Measurements from ENCODE around the gene CMIP.
A peak's percentile ranks its signal among the peaks of the same experiment; 100 is the strongest.

The CMIP gene

GRCh38 chr16:81485824-81486539 is 41.4 kb downstream of the CMIP start:
- H3K27ac Mint-ChIP-seq, result no peak overlapping the region
- peaks cover 17% of the 10 kb centered on the region for H3K36me3 Mint-ChIP-seq
- peaks cover 3% of the 10 kb centered on the region for H3K9me3 Mint-ChIP-seq
- no peak for ATAC-seq
- H3K27me3 Mint-ChIP-seq, result no peaks in the 10 kb centered on the region
- H3K4me1 Mint-ChIP-seq, result peaks cover 77% of the 10 kb centered on the region
- H3K4me3 Mint-ChIP-seq, result no peak overlapping the region

- Mint-ChIP-seq H3K4me1 (peaks cover 72% of the 10 kb centered on the region), H3K9me3 (peaks cover 3% of the 10 kb centered on the region)
Observed at GRCh38 chr16:81486540-81487061, 42.0 kb downstream of the CMIP start.

DNA sequence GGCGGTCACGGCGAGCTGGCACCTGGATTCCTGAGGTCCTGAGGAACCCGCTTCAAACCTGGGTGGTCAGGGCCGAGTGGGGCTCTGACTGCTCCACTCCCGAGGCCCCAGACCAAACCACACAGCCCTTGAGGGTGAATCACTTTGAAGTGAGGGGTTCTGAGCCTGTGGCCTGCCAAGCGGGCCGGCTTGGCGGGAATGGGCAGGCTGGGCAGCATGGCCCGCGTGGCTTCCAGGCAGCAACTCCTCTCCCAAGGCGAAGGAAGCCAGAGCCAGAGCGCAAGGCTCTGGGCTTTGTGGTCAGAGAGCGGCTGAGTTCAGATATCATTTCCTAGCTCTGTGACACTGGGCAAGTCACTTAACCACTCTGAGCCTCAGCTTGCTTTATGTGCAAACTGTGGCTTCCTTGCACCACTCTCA is 42.7 kb downstream of the CMIP start:
- Mint-ChIP-seq H3K4me3 (no peak overlapping the region), H3K4me1 (peaks cover 72% of the 10 kb centered on the region), H3K27me3 (no peaks in the 10 kb centered on the region), H3K9me3 (peaks cover 3% of the 10 kb centered on the region), H3K27ac (no peak overlapping the region), H3K36me3 (peaks cover 13% of the 10 kb centered on the region)
- no peak for ATAC-seq

More at GRCh38 chr16:81486540-81487061, 42.0 kb downstream of the CMIP start:
- no peak overlapping the region for H3K27ac Mint-ChIP-seq
- no peaks in the 10 kb centered on the region for H3K27me3 Mint-ChIP-seq
- peaks cover 17% of the 10 kb centered on the region for H3K36me3 Mint-ChIP-seq
- no peak for ATAC-seq
- H3K4me3 Mint-ChIP-seq, result no peak overlapping the region

GRCh38 chr16:81488687-81489411 is 44.2 kb downstream of the CMIP start:
- H3K9me3 Mint-ChIP-seq, result no peaks in the 10 kb centered on the region
- H3K27me3 Mint-ChIP-seq, result no peaks in the 10 kb centered on the region
- no peak overlapping the region for H3K4me3 Mint-ChIP-seq
- H3K36me3 Mint-ChIP-seq, result no peaks in the 10 kb centered on the region
- peaks cover 72% of the 10 kb centered on the region for H3K4me1 Mint-ChIP-seq
- peak overlapping the region; percentile 12 for H3K27ac Mint-ChIP-seq
- ATAC-seq, result no peak

GRCh38 chr16:81489547-81490267 is 45.1 kb downstream of the CMIP start:
- H3K9me3 Mint-ChIP-seq, result no peaks in the 10 kb centered on the region
- H3K27me3 Mint-ChIP-seq, result no peaks in the 10 kb centered on the region
- H3K27ac Mint-ChIP-seq, result peak overlapping the region; percentile 12
- no peaks in the 10 kb centered on the region for H3K36me3 Mint-ChIP-seq
- peaks cover 74% of the 10 kb centered on the region for H3K4me1 Mint-ChIP-seq
- ATAC-seq, result peak; percentile 89
- H3K4me3 Mint-ChIP-seq, result no peak overlapping the region

DNA sequence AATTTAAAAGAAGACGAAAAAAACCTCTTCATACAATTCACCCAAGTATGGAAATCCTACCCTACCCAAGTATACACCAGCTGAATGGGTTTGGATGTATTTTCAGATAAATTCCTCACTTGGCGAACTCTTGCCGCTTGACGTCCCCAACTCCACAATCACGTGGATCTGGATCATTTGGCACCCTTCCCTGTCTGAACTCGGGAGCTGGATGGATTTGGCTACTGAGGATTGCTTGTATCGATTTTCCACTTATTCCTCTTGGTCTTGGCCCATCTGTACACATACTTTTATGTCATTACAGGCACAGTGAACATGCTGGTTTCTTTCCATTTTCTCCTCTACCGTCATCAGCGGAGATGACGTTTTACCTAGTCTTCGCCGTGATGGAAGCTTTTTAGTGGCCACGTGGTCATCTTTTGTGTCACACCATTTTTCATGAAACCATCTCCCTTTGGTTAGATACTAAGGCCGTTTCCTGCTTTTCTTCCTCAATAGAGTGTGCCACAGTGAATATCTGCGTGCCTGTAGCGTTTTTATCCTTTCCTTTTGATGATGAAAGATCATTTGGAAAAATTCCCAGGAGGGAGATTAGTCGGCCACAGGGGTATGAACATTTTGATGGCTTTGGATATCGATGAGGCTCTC is 47.1 kb downstream of the CMIP start:
- Mint-ChIP-seq H3K9me3 (no peaks in the 10 kb centered on the region), H3K36me3 (no peaks in the 10 kb centered on the region), H3K4me3 (no peak overlapping the region), H3K27me3 (no peaks in the 10 kb centered on the region), H3K4me1 (peaks cover 71% of the 10 kb centered on the region), H3K27ac (no peak overlapping the region)
- ATAC-seq, result no peak

- ATAC-seq, result no peak
Observed at GRCh38 chr16:81492311-81492761, 47.7 kb downstream of the CMIP start.

GRCh38 chr16:81492965-81493754 is 48.6 kb downstream of the CMIP start:
- Mint-ChIP-seq H3K36me3 (no peaks in the 10 kb centered on the region), H3K27ac (peak overlapping the region; percentile 59), H3K4me3 (no peak overlapping the region), H3K4me1 (peaks cover 78% of the 10 kb centered on the region), H3K27me3 (no peaks in the 10 kb centered on the region), H3K9me3 (no peaks in the 10 kb centered on the region)
- ATAC-seq, result no peak

More at GRCh38 chr16:81492311-81492761, 47.7 kb downstream of the CMIP start:
- H3K4me3 Mint-ChIP-seq, result no peak overlapping the region
- no peak overlapping the region for H3K27ac Mint-ChIP-seq
- H3K27me3 Mint-ChIP-seq, result no peaks in the 10 kb centered on the region
- peaks cover 73% of the 10 kb centered on the region for H3K4me1 Mint-ChIP-seq
- no peaks in the 10 kb centered on the region for H3K36me3 Mint-ChIP-seq
- H3K9me3 Mint-ChIP-seq, result no peaks in the 10 kb centered on the region

- Mint-ChIP-seq H3K27me3 (no peaks in the 10 kb centered on the region), H3K9me3 (no peaks in the 10 kb centered on the region), H3K36me3 (peaks cover 7% of the 10 kb centered on the region), H3K4me3 (no peak overlapping the region), H3K4me1 (peaks cover 78% of the 10 kb centered on the region), H3K27ac (peak overlapping the region; percentile 59)
- no peak for ATAC-seq
Observed at GRCh38 chr16:81493755-81494433, 49.3 kb downstream of the CMIP start.

DNA sequence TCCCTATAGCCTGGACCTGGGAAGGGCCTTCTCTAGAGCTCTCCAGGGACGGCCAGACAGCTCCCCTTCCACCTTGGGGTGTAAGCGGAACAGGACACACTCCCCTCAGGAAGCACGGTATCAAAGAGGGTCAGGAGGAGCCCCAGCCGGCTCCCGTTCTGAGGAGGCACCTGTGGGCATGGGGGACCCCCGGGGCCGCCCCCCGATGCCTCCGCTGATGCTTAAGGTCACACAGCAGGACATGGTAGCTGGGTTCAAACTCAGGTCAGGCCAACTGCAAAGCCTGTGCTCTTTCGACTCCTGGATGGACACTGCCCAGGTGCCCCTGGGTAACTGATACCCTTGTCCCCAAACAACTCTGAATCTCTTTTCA is 49.8 kb downstream of the CMIP start:
- no peaks in the 10 kb centered on the region for H3K9me3 Mint-ChIP-seq
- H3K4me1 Mint-ChIP-seq, result peaks cover 78% of the 10 kb centered on the region
- H3K36me3 Mint-ChIP-seq, result peaks cover 11% of the 10 kb centered on the region
- H3K27me3 Mint-ChIP-seq, result no peaks in the 10 kb centered on the region
- H3K27ac Mint-ChIP-seq, result no peak overlapping the region
- ATAC-seq, result no peak
- H3K4me3 Mint-ChIP-seq, result no peak overlapping the region

DNA sequence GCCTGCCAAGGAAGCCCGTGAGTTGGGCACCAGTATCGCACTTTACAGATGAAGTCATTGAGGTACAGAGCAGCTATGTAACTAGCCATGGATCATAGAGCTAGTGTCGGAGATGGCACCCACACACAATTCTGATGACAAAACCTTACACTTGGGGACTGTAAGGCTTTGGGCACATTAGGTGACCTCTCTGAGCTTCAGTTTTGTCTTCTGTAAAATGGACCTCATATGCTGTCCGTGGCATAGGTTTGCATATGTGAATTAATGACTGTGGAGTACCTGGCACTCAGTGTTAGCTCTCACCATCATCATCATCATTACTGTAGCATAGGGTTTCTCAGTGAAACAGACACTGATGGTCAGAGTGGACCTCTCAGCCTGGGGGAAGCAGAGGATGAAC is 50.3 kb downstream of the CMIP start:
- ATAC-seq, result no peak
- H3K4me1 Mint-ChIP-seq, result peaks cover 78% of the 10 kb centered on the region
- H3K9me3 Mint-ChIP-seq, result no peaks in the 10 kb centered on the region
- peaks cover 11% of the 10 kb centered on the region for H3K36me3 Mint-ChIP-seq
- H3K27ac Mint-ChIP-seq, result peak overlapping the region; percentile 42
- H3K27me3 Mint-ChIP-seq, result no peaks in the 10 kb centered on the region
- H3K4me3 Mint-ChIP-seq, result no peak overlapping the region

DNA sequence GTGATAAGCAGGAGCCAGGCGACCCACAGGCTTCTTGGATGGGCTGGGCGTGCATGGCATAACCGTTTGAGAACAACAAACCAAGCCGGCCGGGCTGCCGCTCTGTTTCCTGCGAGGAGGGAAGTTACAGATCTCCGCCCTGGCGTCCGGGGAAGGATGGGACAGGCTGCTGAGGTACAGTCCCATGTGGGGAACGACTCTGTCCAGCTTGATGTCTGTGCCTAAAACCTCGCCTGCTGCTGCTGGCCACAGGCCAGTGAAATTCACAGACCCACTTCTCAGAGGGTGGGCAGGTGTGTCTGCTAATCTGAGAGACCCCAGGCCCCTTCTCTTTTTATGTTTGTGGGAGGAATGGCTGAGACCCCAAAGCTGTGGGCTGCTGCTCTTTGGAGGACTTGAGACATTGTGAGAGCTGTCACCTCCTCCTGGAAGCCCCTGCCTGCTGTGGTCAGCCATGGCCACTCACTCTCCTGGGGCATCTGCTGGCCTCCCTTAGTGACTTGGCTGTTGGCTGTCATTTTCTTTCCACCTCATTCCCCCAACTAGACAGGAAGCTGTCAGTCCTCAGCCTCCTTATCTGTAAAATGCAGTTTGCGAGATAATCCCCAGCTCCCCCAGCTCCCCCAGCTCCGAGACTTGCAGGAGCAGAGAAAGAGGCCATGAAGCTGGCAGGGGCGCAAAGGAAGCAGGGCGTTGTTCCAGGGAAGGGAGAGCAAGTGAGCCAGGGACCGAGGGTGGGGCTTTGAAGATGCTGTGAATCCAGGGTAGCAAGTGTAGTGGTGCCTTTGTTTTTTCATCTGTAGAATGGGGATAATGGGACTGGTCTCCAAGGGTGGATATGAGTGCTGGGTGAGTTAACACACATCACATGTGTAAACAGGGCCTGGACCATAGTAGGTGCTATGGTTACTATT is 51.0 kb downstream of the CMIP start:
- no peak overlapping the region for H3K4me3 Mint-ChIP-seq
- H3K4me1 Mint-ChIP-seq, result peaks cover 78% of the 10 kb centered on the region
- no peaks in the 10 kb centered on the region for H3K9me3 Mint-ChIP-seq
- no peaks in the 10 kb centered on the region for H3K27me3 Mint-ChIP-seq
- H3K27ac Mint-ChIP-seq, result peak overlapping the region; percentile 42
- no peak for ATAC-seq
- peaks cover 11% of the 10 kb centered on the region for H3K36me3 Mint-ChIP-seq

DNA sequence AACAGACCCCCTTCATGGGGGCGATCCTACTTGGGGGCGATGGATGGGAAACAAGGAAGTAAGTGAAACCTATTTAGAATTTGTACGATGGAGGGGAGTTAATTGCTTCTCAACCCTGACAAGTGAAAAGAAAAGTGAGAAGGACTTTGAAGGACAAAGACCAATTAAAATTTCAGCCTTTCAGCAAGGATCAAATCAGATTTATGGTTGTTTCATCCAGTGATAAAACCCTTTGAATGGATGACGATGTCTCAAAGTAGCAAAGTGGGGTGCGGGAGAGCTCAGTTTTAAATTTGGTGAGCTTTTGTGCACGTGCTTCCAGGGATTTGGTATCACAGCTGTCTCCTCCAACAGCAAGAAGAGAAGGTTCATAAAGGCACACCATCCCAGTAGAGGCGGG is 51.7 kb downstream of the CMIP start:
- no peak overlapping the region for H3K4me3 Mint-ChIP-seq
- no peaks in the 10 kb centered on the region for H3K9me3 Mint-ChIP-seq
- no peak overlapping the region for H3K27ac Mint-ChIP-seq
- H3K4me1 Mint-ChIP-seq, result peaks cover 82% of the 10 kb centered on the region
- H3K36me3 Mint-ChIP-seq, result peaks cover 11% of the 10 kb centered on the region
- no peak for ATAC-seq
- no peaks in the 10 kb centered on the region for H3K27me3 Mint-ChIP-seq
